Measurements from ENCODE around the gene AMBN.
A peak's percentile ranks its signal among the peaks of the same experiment; 100 is the strongest.
"Not testable (repeated sequence)": the region's sequence is repeated elsewhere in the genome, so short reads cannot be mapped to it uniquely, and the experiment has no call there.

The AMBN gene

GRCh38 chr4:70608324-70608723 lies 16.3 kb downstream of the AMBN start:
- DNase-seq: no peak

- no peak for DNase-seq
Measured at GRCh38 chr4:70613306-70614183, 21.5 kb downstream of the AMBN start.

GRCh38 chr4:70614184-70614555 lies 22.1 kb downstream of the AMBN start:
- DNase-seq: no peak

GRCh38 chr4:70619288-70619687 lies 27.2 kb downstream of the AMBN start:
- DNase-seq: no peak

- DNase-seq: no peak
Measured at GRCh38 chr4:70619778-70620177, 27.7 kb downstream of the AMBN start.

GRCh38 chr4:70623323-70623722 lies 31.3 kb downstream of the AMBN start:
- no peak for DNase-seq

GRCh38 chr4:70624226-70624793 lies 32.3 kb downstream of the AMBN start:
- peak; percentile 13 for DNase-seq

GRCh38 chr4:70627620-70628019 lies 35.6 kb downstream of the AMBN start:
- DNase-seq: no peak

GRCh38 chr4:70628444-70628843 lies 36.4 kb downstream of the AMBN start, which contains the start of gene ENAM:
Gene ENAM, plus strand, starts transcription at chr4:70628744. Its CDS starts 757 bp downstream, at chr4:70629501.
- DNase-seq: no peak

- DNase-seq: no peak
Measured at GRCh38 chr4:70629469-70630090, 37.5 kb downstream of the AMBN start.

- DNase-seq: no peak
Measured at GRCh38 chr4:70630162-70630561, 38.1 kb downstream of the AMBN start.

- DNase-seq: no peak
Measured at GRCh38 chr4:70632028-70632427, 40.0 kb downstream of the AMBN start.

- DNase-seq: no peak
Measured at GRCh38 chr4:70634482-70634881, 42.4 kb downstream of the AMBN start.

- DNase-seq: no peak
Measured at GRCh38 chr4:70637239-70637913, 45.3 kb downstream of the AMBN start.

GRCh38 chr4:70640192-70640591 lies 48.1 kb downstream of the AMBN start:
- DNase-seq: no peak

- not testable (repeated sequence) for DNase-seq
Measured at GRCh38 chr4:70650741-70651140, 58.7 kb downstream of the AMBN start.

GRCh38 chr4:70651864-70652506 lies 59.9 kb downstream of the AMBN start:
- no peak for DNase-seq

- DNase-seq: no peak
Measured at GRCh38 chr4:70654605-70655011, 62.6 kb downstream of the AMBN start.
